ENCODE measurements around the gene PTGES2. TPM values are rescaled to one million over a fixed set of nuclear protein-coding genes. Genes with fewer than 3 reads are reported as not detected.
"Not testable (repeated sequence)": the region's sequence is repeated elsewhere in the genome, so short reads cannot be mapped to it uniquely, and the experiment has no call there.

PTGES2 gene
- total and polyA plus RNA-seq, 2 of the 13 experiments (the other 11 are each of a cell fraction or from before 2014, with no cell fraction given) = 63.7 to 79.8 TPM

DNA sequence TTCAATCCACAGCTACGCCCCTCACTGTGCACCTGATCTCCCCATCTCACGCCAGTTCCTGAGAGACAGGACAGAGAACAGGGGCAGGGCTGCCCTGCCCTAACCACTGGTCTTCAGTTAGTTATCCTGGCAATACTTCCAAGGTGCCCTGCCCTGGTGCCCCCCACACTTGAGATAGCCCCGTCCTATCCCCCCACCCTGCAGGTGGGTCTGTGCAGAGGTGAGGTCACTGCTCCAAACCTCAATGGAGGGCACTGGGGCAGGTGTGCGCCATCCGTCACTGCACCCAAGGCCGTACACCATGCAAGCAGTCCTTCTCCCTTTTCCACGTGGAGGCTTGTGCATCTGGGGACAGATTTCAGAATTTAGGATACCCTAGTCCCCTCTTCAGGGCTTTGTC is 3.1 kb upstream of the PTGES2 start:
- H3K27ac ChIP-seq (ENCODE audit: extremely low read length, insufficient read depth, low read length); ATAC-seq; in situ Hi-C loops (cut with HindIII; ENCODE audit: extremely low pct_ligation_motif_present, low pct_unique_long_range_greater_than_20kb); H2AFZ ChIP-seq (ENCODE audit: low read length); H3K9ac ChIP-seq (ENCODE audit: insufficient read depth, low read depth, low read length); H3K4me3 ChIP-seq (replicated peaks in 1 of 3; ENCODE audit: insufficient read depth in 1 of 3, low read depth in 2 of 3, low read length in 3 of 3); POLR2A ChIA-PET; intact Hi-C loops (cut with micrococcal nuclease; ENCODE audit: unreplicated experiment); H4K20me1 ChIP-seq (ENCODE audit: insufficient read depth, low read length); H3K27me3 ChIP-seq (ENCODE audit: control insufficient read depth in 1 of 2, insufficient read depth in 2 of 2, low read length in 2 of 2); H3K9me3 ChIP-seq (ENCODE audit: low read length); CTCF ChIA-PET (ENCODE audit: low intra/inter-chr PET ratio, low total read pairs); FAIRE-seq; BruUV-seq (replicated peaks); H3K36me3 ChIP-seq (replicated peaks in 1 of 2; ENCODE audit: control insufficient read depth in 1 of 2, insufficient read depth in 2 of 2, low read length in 2 of 2); DNase-seq (ENCODE audit: low spot score): not testable (repeated sequence)
- WGBS (ENCODE audit: low lambda C conversion rate) = 61% methylated on average over 7 of the region's 7 CpGs
- H3K4me2 ChIP-seq (ENCODE audit: low read depth, low read length) = peak overlapping the region; percentile 95
- H3K79me2 ChIP-seq (ENCODE audit: insufficient read depth, low read length) = peaks cover 14% of the 10 kb centered on the region
- peaks cover 53% of the 10 kb centered on the region for H3K4me1 ChIP-seq (ENCODE audit: insufficient read depth, low read length)

DNA sequence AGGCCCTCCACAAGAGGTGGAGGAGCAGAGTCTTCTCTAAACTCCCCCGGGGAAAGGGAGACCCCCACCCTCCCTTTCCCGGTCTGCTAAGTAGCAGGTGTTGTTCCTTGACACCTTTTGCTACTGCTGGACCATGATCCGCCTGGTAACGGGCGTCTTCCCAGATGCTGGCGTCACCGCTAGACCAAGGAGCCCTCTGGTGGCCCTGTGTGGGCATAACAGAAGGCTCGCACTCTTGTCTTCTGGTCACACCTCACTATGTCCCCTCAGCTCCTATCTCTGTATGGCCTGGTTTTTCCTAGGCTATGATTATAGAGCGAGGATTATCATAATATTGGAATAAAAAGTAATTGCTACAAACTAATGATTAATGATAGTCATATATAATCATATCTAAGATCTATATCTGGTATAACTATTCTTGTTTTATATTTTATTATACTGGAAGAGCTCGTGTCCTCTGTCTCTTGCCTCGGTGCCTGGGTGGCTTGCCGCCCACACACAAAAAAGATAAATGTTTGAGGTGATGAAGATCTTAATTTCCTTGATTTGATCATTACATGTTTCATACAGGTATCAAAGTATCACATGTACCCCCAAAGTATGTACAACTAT is 2.6 kb upstream of the PTGES2 start:
- POLR2A ChIA-PET; BruUV-seq (replicated peaks); H3K9ac ChIP-seq (ENCODE audit: insufficient read depth, low read depth, low read length); H2AFZ ChIP-seq (ENCODE audit: low read length); H3K27me3 ChIP-seq (ENCODE audit: control insufficient read depth in 1 of 2, insufficient read depth in 2 of 2, low read length in 2 of 2); CTCF ChIA-PET (ENCODE audit: low intra/inter-chr PET ratio, low total read pairs); H4K20me1 ChIP-seq (ENCODE audit: insufficient read depth, low read length); H3K4me3 ChIP-seq (replicated peaks in 1 of 3; ENCODE audit: insufficient read depth in 1 of 3, low read depth in 2 of 3, low read length in 3 of 3); intact Hi-C loops (cut with micrococcal nuclease; ENCODE audit: unreplicated experiment); in situ Hi-C loops (cut with HindIII; ENCODE audit: extremely low pct_ligation_motif_present, low pct_unique_long_range_greater_than_20kb); H3K36me3 ChIP-seq (replicated peaks in 1 of 2; ENCODE audit: control insufficient read depth in 1 of 2, insufficient read depth in 2 of 2, low read length in 2 of 2); H3K4me2 ChIP-seq (ENCODE audit: low read depth, low read length); H3K9me3 ChIP-seq (ENCODE audit: low read length); FAIRE-seq; DNase-seq (ENCODE audit: low spot score); ATAC-seq; H3K27ac ChIP-seq (ENCODE audit: extremely low read length, insufficient read depth, low read length): not testable (repeated sequence)
- TF ChIP-seq, protein P1, sequence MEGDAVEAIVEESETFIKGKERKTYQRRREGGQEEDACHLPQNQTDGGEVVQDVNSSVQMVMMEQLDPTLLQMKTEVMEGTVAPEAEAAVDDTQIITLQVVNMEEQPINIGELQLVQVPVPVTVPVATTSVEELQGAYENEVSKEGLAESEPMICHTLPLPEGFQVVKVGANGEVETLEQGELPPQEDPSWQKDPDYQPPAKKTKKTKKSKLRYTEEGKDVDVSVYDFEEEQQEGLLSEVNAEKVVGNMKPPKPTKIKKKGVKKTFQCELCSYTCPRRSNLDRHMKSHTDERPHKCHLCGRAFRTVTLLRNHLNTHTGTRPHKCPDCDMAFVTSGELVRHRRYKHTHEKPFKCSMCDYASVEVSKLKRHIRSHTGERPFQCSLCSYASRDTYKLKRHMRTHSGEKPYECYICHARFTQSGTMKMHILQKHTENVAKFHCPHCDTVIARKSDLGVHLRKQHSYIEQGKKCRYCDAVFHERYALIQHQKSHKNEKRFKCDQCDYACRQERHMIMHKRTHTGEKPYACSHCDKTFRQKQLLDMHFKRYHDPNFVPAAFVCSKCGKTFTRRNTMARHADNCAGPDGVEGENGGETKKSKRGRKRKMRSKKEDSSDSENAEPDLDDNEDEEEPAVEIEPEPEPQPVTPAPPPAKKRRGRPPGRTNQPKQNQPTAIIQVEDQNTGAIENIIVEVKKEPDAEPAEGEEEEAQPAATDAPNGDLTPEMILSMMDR (CRISPR knock-in tag; IDR thresholded peaks at IDR 0.05) = peak; percentile 57
- TF ChIP-seq STAG1 (CRISPR knock-in tag; IDR thresholded peaks at IDR 0.05) (0 out of 2 replicates have a peak, but pooled peaks have one; percentile 15), SAP130 (CRISPR knock-in tag; IDR thresholded peaks at IDR 0.05; ENCODE audit: low read depth) (peak; percentile 22; the same call in 1 of the 2 replicates), ZNF335 (CRISPR knock-in tag; IDR thresholded peaks at IDR 0.05) (0 out of 2 replicates have a peak, but pooled peaks have one; percentile 28), KDM2A (CRISPR knock-in tag; IDR thresholded peaks at IDR 0.05; ENCODE audit: borderline replicate concordance, low read depth) (peak; percentile 33; the same call in 1 of the 2 replicates)
- H3K4me1 ChIP-seq (ENCODE audit: insufficient read depth, low read length) = peaks cover 59% of the 10 kb centered on the region
- WGBS (ENCODE audit: low lambda C conversion rate) = 28% methylated on average over 12 of the region's 12 CpGs
- H3K79me2 ChIP-seq (ENCODE audit: insufficient read depth, low read length) = peaks cover 17% of the 10 kb centered on the region
